ENCODE measurements around the gene TNS2. TPM values are rescaled to one million over a fixed set of nuclear protein-coding genes. Genes with fewer than 3 reads are reported as not detected.
A peak's percentile ranks its signal among the peaks of the same experiment; 100 is the strongest.

The TNS2 gene
- total RNA-seq, 1 experiment from 2014 or later, result 11.5 TPM

- ChIA-PET POLR2A (ENCODE audit: unreplicated experiment) (interaction anchor here (0.5 to 1.1 kb wide), 7 partner anchors 13 to 1153 kb away, joined by 3 to 26 read pairs (median 3); partner anchors contain the start of gene SPRYD3), CTCF (interaction anchor here (1.0 to 2.0 kb wide), 4 partner anchors 13 to 373 kb away, joined by 4 to 14 read pairs (median 6); no protein-coding TSS in a partner anchor)
- H3K9me3 ChIP-seq (ENCODE audit: insufficient read depth, low read depth), result no peaks in the 10 kb centered on the region
- H3F3A ChIP-seq (ENCODE audit: insufficient read depth, low read depth), result peaks cover 54% of the 10 kb centered on the region
- intact Hi-C loops (cut with micrococcal nuclease; ENCODE audit: unreplicated experiment), result loop anchor here (2.0 to 5.0 kb wide), 2 partner anchors 31 to 41 kb away; partner anchors contain the start of genes EIF4B and SPRYD3
- TF ChIP-seq CTCF (conservative IDR thresholded peaks at IDR 0.05), result no peak; the same call in 1 of the 2 replicates
- no peak for TF ChIP-seq EZH2 (IDR thresholded peaks at IDR 0.05; ENCODE audit: low read depth)
- no peaks in the 10 kb centered on the region for H3K9me2 ChIP-seq (ENCODE audit: insufficient read depth)
- DNase-seq, result peak in 1 of 2 experiments; percentile 70
- peaks cover 10% of the 10 kb centered on the region; the same call in 1 of the 2 replicates for H4K20me1 ChIP-seq (ENCODE audit: insufficient read depth)
- no peak overlapping the region for H3K4me2 ChIP-seq
- BruUV-seq (replicated peaks), result TSS peak; percentile 29
- no peaks in the 10 kb centered on the region for H3K36me3 ChIP-seq (ENCODE audit: low read depth)
- H3K27ac ChIP-seq, result peak overlapping the region; percentile 36
- peaks cover 11% of the 10 kb centered on the region for H3K79me2 ChIP-seq (ENCODE audit: low read depth)
- H2AFZ ChIP-seq, result no peak overlapping the region
- peaks cover 32% of the 10 kb centered on the region for H3K4me1 ChIP-seq (replicated peaks; ENCODE audit: insufficient read depth)
- H3K4me3 ChIP-seq, result no peak overlapping the region
- no peaks in the 10 kb centered on the region for H3K27me3 ChIP-seq (ENCODE audit: insufficient read depth, low read depth)
Measured at GRCh38 chr12:53048033-53048779, 1.7 kb upstream of the TNS2 start.

GRCh38 chr12:53048780-53049401 lies 974 bp upstream of the TNS2 start:
- Histone ChIP-seq H4K20me1 (ENCODE audit: insufficient read depth) (peaks cover 10% of the 10 kb centered on the region; the same call in 1 of the 2 replicates), H3K4me3 (no peak overlapping the region)
- no TSS peak for BruUV-seq (replicated peaks)

More at GRCh38 chr12:53048780-53049401, 974 bp upstream of the TNS2 start:
- DNase-seq, result no peak
- no peak; the same call in 1 of the 2 replicates for TF ChIP-seq CTCF (conservative IDR thresholded peaks at IDR 0.05)
- no peak for TF ChIP-seq EZH2 (IDR thresholded peaks at IDR 0.05; ENCODE audit: low read depth)
- no peaks in the 10 kb centered on the region for H3K27me3 ChIP-seq (ENCODE audit: insufficient read depth, low read depth)
- CTCF ChIA-PET, result interaction anchor here (1.0 to 2.0 kb wide), 3 partner anchors 13 to 164 kb away, joined by 5 to 14 read pairs (median 6); no protein-coding TSS in a partner anchor
- no peaks in the 10 kb centered on the region for H3K36me3 ChIP-seq (ENCODE audit: low read depth)
- H2AFZ ChIP-seq, result no peak overlapping the region
- H3K27ac ChIP-seq, result no peak overlapping the region
- H3K9me3 ChIP-seq (ENCODE audit: insufficient read depth, low read depth), result no peaks in the 10 kb centered on the region
- peaks cover 12% of the 10 kb centered on the region for H3K79me2 ChIP-seq (ENCODE audit: low read depth)
- intact Hi-C loops (cut with micrococcal nuclease; ENCODE audit: unreplicated experiment), result loop anchor here (2.0 to 5.0 kb wide), 2 partner anchors 30 to 42 kb away; partner anchors contain the start of genes EIF4B and SPRYD3
- H3K4me1 ChIP-seq (replicated peaks; ENCODE audit: insufficient read depth), result peaks cover 36% of the 10 kb centered on the region
- peaks cover 52% of the 10 kb centered on the region for H3F3A ChIP-seq (ENCODE audit: insufficient read depth, low read depth)
- H3K9me2 ChIP-seq (ENCODE audit: insufficient read depth), result no peaks in the 10 kb centered on the region
- POLR2A ChIA-PET (ENCODE audit: unreplicated experiment), result no interaction called here
- H3K4me2 ChIP-seq, result no peak overlapping the region

All from PC-9 (cell line).